ENCODE measurements around the gene C10orf62. TPM values are rescaled to one million over a fixed set of nuclear protein-coding genes. Genes with fewer than 3 reads are reported as not detected.

Gene C10orf62
- total and polyA plus RNA-seq, 2 of the 8 experiments (the other 6 are each of a cell fraction or from before 2014, with no cell fraction given), result 0.05 TPM; not detected in 1

GRCh38 chr10:97582169-97582568 lies 7.4 kb upstream of the C10orf62 start:
- FAIRE-seq (no peak), DNase-seq (ENCODE audit: low read depth in 1 of 2, low spot score in 2 of 2) (no peak)
- Histone ChIP-seq H3K56ac (replicated peaks; ENCODE audit: insufficient read length, low read depth, low read length) (no peak overlapping the region), H3K23me2 (ENCODE audit: low read depth, low read length) (no peaks in the 10 kb centered on the region), H3K4ac (replicated peaks; ENCODE audit: insufficient read length, low read depth, low read length) (no peak overlapping the region), H3K79me1 (ENCODE audit: low read depth, low read length) (no peaks in the 10 kb centered on the region), H2BK12ac (ENCODE audit: low read depth, low read length) (no peak overlapping the region), H4K20me1 (replicated peaks in 1 of 2; ENCODE audit: control insufficient read depth in 1 of 2, insufficient read depth in 2 of 2, low read length in 2 of 2) (no peaks in the 10 kb centered on the region), H3K36me3 (ENCODE audit: control insufficient read depth in 2 of 4, insufficient read depth in 4 of 4, low read length in 3 of 4) (no peaks in the 10 kb centered on the region), H3K4me1 (replicated peaks in 1 of 4; ENCODE audit: control insufficient read depth in 3 of 4, insufficient read depth in 4 of 4, low read length in 3 of 4) (peaks cover 0 to 6% (median 2%) of the 10 kb centered on the region in 4 experiments; a peak in 2 of 7 replicates), H3K23ac (ENCODE audit: insufficient read length) (no peak overlapping the region), H2AFZ (ENCODE audit: low read length) (no peak overlapping the region), H4K8ac (ENCODE audit: extremely low read depth, insufficient read depth, low read length) (no peak overlapping the region), H2BK15ac (ENCODE audit: low read length) (no peak overlapping the region), H3K4me2 (ENCODE audit: insufficient read depth in 1 of 2, low read depth in 2 of 2, low read length in 2 of 2) (no peak overlapping the region), H3K9me3 (ENCODE audit: insufficient read depth in 2 of 2, low read depth in 1 of 2, low read length in 1 of 2) (no peaks in the 10 kb centered on the region), H2BK5ac (ENCODE audit: low read depth, low read length) (no peak overlapping the region), H3K27me3 (replicated peaks in 1 of 4; ENCODE audit: control insufficient read depth in 3 of 4, extremely low read depth in 1 of 4, insufficient read depth in 3 of 4, low read length in 3 of 4) (no peaks in the 10 kb centered on the region; a peak in 1 of 7 replicates), H4K5ac (ENCODE audit: insufficient read length, low read depth, low read length) (no peak overlapping the region), H2BK120ac (replicated peaks; ENCODE audit: low read depth, low read length) (no peak overlapping the region), H3K4me3 (ENCODE audit: extremely low read depth in 1 of 4, insufficient read depth in 2 of 4, low read depth in 3 of 4, low read length in 4 of 4) (no peak overlapping the region), H2BK20ac (ENCODE audit: low read length) (no peak overlapping the region), H3K27ac (ENCODE audit: low read depth, low read length) (no peak overlapping the region), H3K9ac (replicated peaks in 1 of 4; ENCODE audit: extremely low read depth in 1 of 4, low read depth in 3 of 4, low read length in 3 of 4) (no peak overlapping the region), H3K18ac (ENCODE audit: extremely low read depth, low read length) (no peak overlapping the region), H4K91ac (replicated peaks; ENCODE audit: insufficient read length, low read length) (no peak overlapping the region), H3K14ac (ENCODE audit: insufficient read length) (no peak overlapping the region), H3K79me2 (ENCODE audit: control insufficient read depth in 1 of 2, insufficient read depth in 2 of 2, low read length in 2 of 2) (no peaks in the 10 kb centered on the region), H2AK5ac (ENCODE audit: low read depth, low read length) (no peak overlapping the region)
- CTCF ChIA-PET (ENCODE audit: partially characterized antibody), result interaction anchor here (1.0 to 9.5 kb wide), 4 partner anchors 9 to 118 kb away, joined by 3 to 108 read pairs (median 4); partner anchors contain the start of gene ANKRD2
- POLR2A ChIA-PET (ENCODE audit: partially characterized antibody), result interaction anchor here (1.7 kb wide), 1 partner anchor 10 kb away, joined by 8 read pairs; the partner anchor contains the start of gene ANKRD2
- no peak for TF ChIP-seq CBX5 (IDR thresholded peaks at IDR 0.05; ENCODE audit: low read depth, low read length)
- TF ChIP-seq CTCF (IDR thresholded peaks at IDR 0.05; ENCODE audit: control extremely low read depth in 1 of 3, insufficient read depth in 1 of 3, low read depth in 1 of 3, low read length in 3 of 3), result no peak
- TF ChIP-seq CBX8 (IDR thresholded peaks at IDR 0.05; ENCODE audit: borderline replicate concordance, low read depth, low read length), result no peak
- no peak for TF ChIP-seq BRCA1 (IDR thresholded peaks at IDR 0.05; ENCODE audit: low read depth, low read length)
- TF ChIP-seq TBP (IDR thresholded peaks at IDR 0.05; ENCODE audit: low read depth, low read length), result no peak
- TF ChIP-seq JUN (IDR thresholded peaks at IDR 0.05; ENCODE audit: low read depth, low read length), result no peak
- WGBS, 2 experiments (ENCODE audit: extremely low coverage in 1 of 2, insufficient coverage in 1 of 2, insufficient read length in 1 of 2, insufficient replicate concordance in 2 of 2, low coverage in 1 of 2, low lambda C conversion rate in 2 of 2, missing lambda C conversion rate in 1 of 2), result 98% methylated on average over 8 of the region's 8 CpGs; no CpG with 5 or more reads in 1 of the 2 experiments
